Heart left ventricle (tissue), 16 donors: ENCODE results near the gene P3H3. TPM values are rescaled to one million over a fixed set of nuclear protein-coding genes. Genes with fewer than 3 reads are reported as not detected.

Experiments
- ATAC-seq, 4 donors: fragments of 200-7000 bp; cut with Tn5 transposase; one replicate each; pipeline ENCODE4 v1.9.1; 2020 to 2022; ENCODE audit warnings: moderate library complexity in 4 of 4, mild to moderate bottlenecking in 3 of 4, moderate number of reproducible peaks in 1 of 4
- DNase-seq, 5 donors: peaks; one replicate each; pipeline ENCODE4 v3.0.0-alpha.2; 2020
- H3K27ac ChIP-seq, 12 donors: fragments of 200-600 bp; sonication (generic) in 4 of 12; one replicate each; pipeline versions ENCODE4 v1.5.0 to v1.8.0; 2016 to 2022; ENCODE audit warnings: mild to moderate bottlenecking in 2 of 12
- H3K27me3 ChIP-seq, 9 donors: fragments of 200-600 bp; sonication (generic) in 2 of 9; one replicate each; pipeline versions ENCODE4 v1.5.1 to v1.8.0; 2016 to 2022; ENCODE audit warnings: mild to moderate bottlenecking in 3 of 9
- H3K36me3 ChIP-seq, 9 donors: fragments of 200-600 bp; sonication (generic) in 2 of 9; one replicate each; pipeline versions ENCODE4 v1.5.0 to v1.8.0; 2018 to 2022; ENCODE audit warnings: mild to moderate bottlenecking in 2 of 9
- H3K4me1 ChIP-seq, 12 donors: fragments of 200-600 bp; sonication (generic) in 4 of 12; one replicate each; pipeline versions ENCODE4 v1.5.0 to v1.8.0; 2016 to 2022; ENCODE audit warnings: mild to moderate bottlenecking in 3 of 12
- H3K4me3 ChIP-seq, 12 donors: fragments of 200-600 bp; sonication (generic) in 4 of 12; one replicate each; pipeline versions ENCODE4 v1.5.0 to v1.8.0; 2017 to 2022; ENCODE audit warnings: mild to moderate bottlenecking in 9 of 12, moderate library complexity in 4 of 12
- H3K9me3 ChIP-seq, 12 donors: fragments of 200-600 bp; sonication (generic) in 4 of 12; one replicate each; pipeline versions ENCODE4 v1.5.0 to v1.8.0; 2016 to 2022; ENCODE audit warnings: mild to moderate bottlenecking in 1 of 12
- POLR2A ChIP-seq, 2 donors: fragments of 450-650 bp; IDR thresholded peaks; one replicate each; pipeline ENCODE4 v1.6.1; 2017; ENCODE audit warnings: antibody characterized with exemption in 2 of 2, mild to moderate bottlenecking in 2 of 2, moderate library complexity in 2 of 2
- WGBS, 4 donors: extraction: QIAGEN DNeasy Blood & Tissue Kit in 2 of 4; methylation state at CpG; one replicate each; pipeline versions ENCODE4 v1.1.5 to v1.1.7; 2013 to 2018; 5-methylcytosine and 5-hydroxymethylcytosine counted together
- intact Hi-C, 10 donors: fragments of 100-400 bp; cut with DNase I; formaldehyde crosslinking; loops; one replicate each; pipeline versions ENCODE4 v1.11.1 to v1.14.2; 2022
- long read RNA-seq, 3 donors: library from polyadenylated mRNA; unstranded; transcript quantifications; one replicate each; pipeline ENCODE4 v2.0.0, GENCODE V29; 2020 to 2021
- polyA plus RNA-seq, 2 donors: library from polyadenylated mRNA; stranded (reverse); fragments of 200-250 nt; gene quantifications; one replicate each; pipeline ENCODE4 v1.2.3, GENCODE V29; 2013
- total RNA-seq, 9 donors: library from RNA; depleted of rRNA in 2 of 9; stranded (reverse); fragments of >200 nt in 2 of 9; fragmentation: NEBNext Ultra II Directional in 3 of 9; extraction: Animal tissue kit (Norgen Biotek cat#: 25700) in 3 of 9; gene quantifications; one replicate each; pipeline versions ENCODE4 v1.1.0 to v1.2.4, GENCODE V29; 2016 to 2023
- TF ChIP-seq, protein P1 (sequence below), 12 donors: fragments of 200-600 bp; sonication (generic) in 4 of 12; IDR thresholded peaks; one replicate each; pipeline versions ENCODE4 v1.5.0 to v1.8.0; 2018 to 2022; ENCODE audit warnings: antibody characterized with exemption in 12 of 12, mild to moderate bottlenecking in 5 of 12
- donor health status: ischemic (EF 13 %, LVEDD 7.1; RV severe dilation, severe dysfunction).
- donor health status: healthy with polysubstance abuse.
- donor health status: DM: no; HTN: yes; CAD: no.
- donor health status: DM: no; HTN: no; CAD: no.
- donor health status: ischemic (EF 25% LVEDD 6.9; RV normal size, moderate dysfunction).
- donor health status: ischemic (EF 25% LVEDD 5.7; RV mildly dilated, moderate dysfunction).
- donor health status: healthy.
- donor health status: DM: yes; HTN: yes; CAD: no.
- donor health status: ischemic (EF 35%, LVEDD 5.7; RV mildly dilated, moderate dysfunction).
- donor health status: nonischemic (EF 11% LVEDD 7.7; RV severe dilation, severe dysfunction).
- donor health status: DM: yes; HTN: yes; CAD: no.
- donor health status: PGD.
- donor health status: ischemic (EF 29% LVEDD 5.4; RV normal size, mild dysfunction).
- donor health status: nonischemic (EF 23%, LVEDD 6.1; RV moderate dilation, normal function).

P3H3 gene, protein sequence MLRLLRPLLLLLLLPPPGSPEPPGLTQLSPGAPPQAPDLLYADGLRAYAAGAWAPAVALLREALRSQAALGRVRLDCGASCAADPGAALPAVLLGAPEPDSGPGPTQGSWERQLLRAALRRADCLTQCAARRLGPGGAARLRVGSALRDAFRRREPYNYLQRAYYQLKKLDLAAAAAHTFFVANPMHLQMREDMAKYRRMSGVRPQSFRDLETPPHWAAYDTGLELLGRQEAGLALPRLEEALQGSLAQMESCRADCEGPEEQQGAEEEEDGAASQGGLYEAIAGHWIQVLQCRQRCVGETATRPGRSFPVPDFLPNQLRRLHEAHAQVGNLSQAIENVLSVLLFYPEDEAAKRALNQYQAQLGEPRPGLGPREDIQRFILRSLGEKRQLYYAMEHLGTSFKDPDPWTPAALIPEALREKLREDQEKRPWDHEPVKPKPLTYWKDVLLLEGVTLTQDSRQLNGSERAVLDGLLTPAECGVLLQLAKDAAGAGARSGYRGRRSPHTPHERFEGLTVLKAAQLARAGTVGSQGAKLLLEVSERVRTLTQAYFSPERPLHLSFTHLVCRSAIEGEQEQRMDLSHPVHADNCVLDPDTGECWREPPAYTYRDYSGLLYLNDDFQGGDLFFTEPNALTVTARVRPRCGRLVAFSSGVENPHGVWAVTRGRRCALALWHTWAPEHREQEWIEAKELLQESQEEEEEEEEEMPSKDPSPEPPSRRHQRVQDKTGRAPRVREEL
- total RNA-seq (10 to 100 TPM in 7 of 9 donors, 1 to 10 TPM in 2; 4.2 to 26.7 (median 16.6) TPM), polyA plus RNA-seq (10 to 100 TPM; 11.5 to 29.9 TPM)
- long read RNA-seq, donor 1, partial matches to known transcripts, result 11 of 23 reads
- long read RNA-seq, donor 1, other reads (novel, unspliced or antisense), result 9 of 23 reads
- long read RNA-seq, donor 2, partial matches to known transcripts, result 12 of 25 reads
- long read RNA-seq, donor 2, other reads (novel, unspliced or antisense), result 13 of 25 reads
- long read RNA-seq, donor 3, transcript P3H3-201 (15 exons, 2,632 nt), result major isoform, 6 of 23 reads
- long read RNA-seq, donor 3, partial matches to known transcripts, result 5 of 23 reads
- long read RNA-seq, donor 3, other reads (novel, unspliced or antisense), result 12 of 23 reads

DNA sequence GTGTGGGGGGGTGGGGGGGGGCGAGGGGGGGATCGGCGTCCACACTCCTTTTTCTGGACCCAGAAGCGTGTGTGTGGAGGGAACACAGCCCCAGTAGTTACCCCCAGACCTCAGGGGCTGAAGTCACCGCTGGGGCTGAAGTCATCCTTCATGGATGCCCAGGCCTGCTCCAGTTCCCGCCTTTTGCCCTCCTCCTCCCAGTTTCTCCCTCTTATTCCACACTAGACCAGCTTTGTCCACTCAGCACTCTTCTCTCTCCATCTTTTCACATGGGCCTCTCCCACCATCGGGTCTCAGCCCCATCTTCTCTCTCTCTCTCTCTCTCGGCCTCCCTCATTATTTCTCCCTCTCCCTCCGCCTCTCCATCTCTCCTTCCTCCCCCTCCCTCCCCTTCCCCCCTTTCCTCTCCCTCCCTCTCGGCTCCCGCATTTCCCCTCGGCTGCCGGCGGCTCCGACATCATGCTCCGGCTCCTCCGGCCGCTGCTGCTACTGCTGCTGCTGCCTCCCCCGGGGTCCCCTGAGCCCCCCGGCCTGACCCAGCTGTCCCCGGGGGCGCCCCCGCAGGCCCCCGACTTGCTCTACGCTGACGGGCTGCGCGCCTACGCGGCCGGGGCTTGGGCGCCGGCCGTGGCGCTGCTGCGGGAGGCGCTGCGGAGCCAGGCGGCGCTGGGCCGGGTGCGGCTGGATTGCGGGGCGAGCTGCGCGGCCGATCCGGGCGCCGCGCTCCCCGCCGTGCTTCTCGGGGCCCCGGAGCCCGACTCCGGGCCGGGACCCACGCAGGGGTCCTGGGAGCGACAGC is at the start of gene P3H3:
Gene P3H3 (plus strand): TSS at position 426 of the 799 bp plus-strand sequence. CDS start 34 bp downstream, at position 460.
- H3K4me1 ChIP-seq, result peaks cover 0 to 37% (median 17%) of the 10 kb centered on the region in 12 donors
- DNase-seq, result peak in 1 of 5 donors; percentile 51
- peaks cover 0 to 14% (median 0%) of the 10 kb centered on the region in 9 donors for H3K27me3 ChIP-seq
- peak within 1 kb of the TSS; percentile 65 to 92 (median 85) for H3K27ac ChIP-seq
- ATAC-seq, result peak in 2 of 4 donors; percentile 0 to 9
- peaks cover 0 to 23% (median 0%) of the 10 kb centered on the region in 9 donors for H3K36me3 ChIP-seq
- peak within 1 kb of the TSS; percentile 62 to 92 (median 78) for H3K4me3 ChIP-seq
- intact Hi-C loops, result loop anchor here (5.0 to 10.0 kb wide), 5 partner anchors 53 to 213 kb away; partner anchors contain the start of genes MLF2 (in 6 of the 10) and LAG3 (in 1 of the 10)
- TF ChIP-seq POLR2A (IDR thresholded peaks at IDR 0.05), result no peak
- TF ChIP-seq, protein P1, sequence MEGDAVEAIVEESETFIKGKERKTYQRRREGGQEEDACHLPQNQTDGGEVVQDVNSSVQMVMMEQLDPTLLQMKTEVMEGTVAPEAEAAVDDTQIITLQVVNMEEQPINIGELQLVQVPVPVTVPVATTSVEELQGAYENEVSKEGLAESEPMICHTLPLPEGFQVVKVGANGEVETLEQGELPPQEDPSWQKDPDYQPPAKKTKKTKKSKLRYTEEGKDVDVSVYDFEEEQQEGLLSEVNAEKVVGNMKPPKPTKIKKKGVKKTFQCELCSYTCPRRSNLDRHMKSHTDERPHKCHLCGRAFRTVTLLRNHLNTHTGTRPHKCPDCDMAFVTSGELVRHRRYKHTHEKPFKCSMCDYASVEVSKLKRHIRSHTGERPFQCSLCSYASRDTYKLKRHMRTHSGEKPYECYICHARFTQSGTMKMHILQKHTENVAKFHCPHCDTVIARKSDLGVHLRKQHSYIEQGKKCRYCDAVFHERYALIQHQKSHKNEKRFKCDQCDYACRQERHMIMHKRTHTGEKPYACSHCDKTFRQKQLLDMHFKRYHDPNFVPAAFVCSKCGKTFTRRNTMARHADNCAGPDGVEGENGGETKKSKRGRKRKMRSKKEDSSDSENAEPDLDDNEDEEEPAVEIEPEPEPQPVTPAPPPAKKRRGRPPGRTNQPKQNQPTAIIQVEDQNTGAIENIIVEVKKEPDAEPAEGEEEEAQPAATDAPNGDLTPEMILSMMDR (IDR thresholded peaks at IDR 0.05), result peak in 3 of 12 donors; percentile 4 to 13 (median 11)
- H3K9me3 ChIP-seq, result no peaks in the 10 kb centered on the region
- 1 to 3% (median 2%) methylated on average over 18 to 60 of the region's 60 CpGs for WGBS, 4 donors

DNA sequence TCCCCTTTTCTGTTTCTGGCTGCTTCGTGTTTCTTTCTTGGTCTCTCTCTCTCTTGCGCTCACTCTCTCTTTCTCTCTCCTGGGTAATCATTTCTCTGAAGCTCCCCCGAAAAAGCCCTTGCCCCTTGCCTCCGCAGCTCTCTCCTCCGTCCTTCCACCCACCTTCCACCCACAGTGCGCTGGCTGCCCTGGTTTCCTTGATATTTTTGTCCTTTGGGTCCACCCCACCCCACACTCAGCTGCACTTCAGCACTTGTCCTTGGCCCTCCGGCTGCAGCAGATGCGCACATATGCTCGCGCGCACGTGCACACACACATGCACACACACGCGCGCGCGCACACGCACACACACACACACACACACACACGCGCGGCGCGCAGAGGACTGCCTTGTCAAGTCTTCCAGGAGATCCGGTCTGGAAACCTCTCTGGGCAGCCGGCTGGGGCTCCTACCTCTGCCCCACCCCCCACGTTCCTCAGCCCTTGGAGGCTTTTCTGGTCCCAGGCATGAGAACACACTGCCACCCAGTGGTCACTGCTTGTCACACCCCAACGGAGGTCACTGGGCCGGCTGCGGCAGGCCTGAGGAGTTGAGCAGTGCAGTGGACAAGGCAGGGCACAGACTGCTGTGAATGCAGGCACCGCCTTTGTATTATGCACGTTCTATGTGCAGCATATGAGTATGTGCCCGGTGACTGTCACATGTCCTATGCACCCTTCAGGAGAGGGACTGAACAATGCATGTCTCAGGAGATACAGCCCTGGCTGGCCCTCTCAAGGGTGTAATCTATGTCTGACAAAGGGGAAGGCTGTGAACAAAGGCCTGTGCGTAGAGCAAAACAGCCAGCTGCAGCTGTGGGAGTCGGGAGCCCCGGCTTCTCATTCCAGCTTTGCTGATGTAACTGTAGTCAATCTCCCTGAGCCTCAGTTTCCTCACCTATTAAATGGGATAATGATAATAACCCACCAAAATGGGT is 49.3 kb upstream of the P3H3 start:
- WGBS, 4 donors, result 4 to 5% (median 4%) methylated on average over 34 to 35 of the region's 35 CpGs
- Histone ChIP-seq H3K4me1 (peaks cover 0 to 21% (median 14%) of the 10 kb centered on the region in 12 donors), H3K27ac (peak overlapping the region in 10 of 12 donors; percentile 56 to 82 (median 66)), H3K36me3 (no peaks in the 10 kb centered on the region), H3K4me3 (peak overlapping the region in 11 of 12 donors; percentile 23 to 62 (median 47)), H3K27me3 (peaks cover 0 to 21% (median 0%) of the 10 kb centered on the region in 9 donors), H3K9me3 (no peaks in the 10 kb centered on the region)
- peak; percentile 93 to 97 (median 97) for ATAC-seq
- TF ChIP-seq, protein P1 (IDR thresholded peaks at IDR 0.05), result peak; percentile 93 to 99 (median 96)
- TF ChIP-seq POLR2A (IDR thresholded peaks at IDR 0.05), result peak in 1 of 2 donors; percentile 27
- DNase-seq, result peak; percentile 94 to 96 (median 96)
- intact Hi-C loops, result loop anchor here (1.0 to 10.0 kb wide), 13 partner anchors 24 to 164 kb away; partner anchors contain the start of genes MLF2 (in 6 of the 10), GPR162 (in 1 of the 10) and P3H3 (in 1 of the 10)
